Sciatic nerve (tissue), 2 donors: ENCODE results near the gene HOXB6. TPM values are rescaled to one million over a fixed set of nuclear protein-coding genes. Genes with fewer than 3 reads are reported as not detected.
A peak's percentile ranks its signal among the peaks of the same experiment; 100 is the strongest.

Experiments used
- ATAC-seq: fragments of 200-7000 bp; cut with Tn5 transposase; one replicate; pipeline ENCODE4 v1.9.1; 2020; ENCODE audit warnings: mild to moderate bottlenecking, moderate library complexity
- DNase-seq: peaks from one replicate; pipeline ENCODE4 v3.0.0-alpha.2; 2020; ENCODE audit warnings: low spot score
- intact Hi-C: fragments of 100-400 bp; cut with DNase I; formaldehyde crosslinking; loops from one replicate; pipeline ENCODE4 v1.14.2; 2022
- total RNA-seq: library from RNA; stranded (reverse); fragmentation: NEBNext Ultra II Directional; extraction: Animal tissue kit (Norgen Biotek cat#: 25700); gene quantifications from one replicate; pipeline ENCODE4 v1.2.1, GENCODE V29; 2021
- donor health status: DM: no; HTN: no; CAD: no.
- donor health status: DM: no; HTN: no; CAD: no.

HOXB6 gene
- total RNA-seq, 1 donor from 2014 or later: 6.3 TPM

GRCh38 chr17:48564188-48565021 lies 40.4 kb downstream of the HOXB6 start:
- DNase-seq (no peak), ATAC-seq (peak; percentile 55)
- intact Hi-C loops: no loop called here

GRCh38 chr17:48563867-48564187 lies 41.0 kb downstream of the HOXB6 start:
- no peak for DNase-seq
- no peak for ATAC-seq
- intact Hi-C loops: no loop called here

GRCh38 chr17:48563385-48563838 lies 41.4 kb downstream of the HOXB6 start:
- no peak for ATAC-seq
- intact Hi-C loops: no loop called here
- no peak for DNase-seq

GRCh38 chr17:48562934-48563333 lies 41.9 kb downstream of the HOXB6 start:
- ATAC-seq (no peak), DNase-seq (no peak)
- intact Hi-C loops: no loop called here

GRCh38 chr17:48561884-48562810 lies 42.6 kb downstream of the HOXB6 start:
- ATAC-seq (no peak), DNase-seq (no peak)
- intact Hi-C loops: no loop called here

- ATAC-seq (no peak), DNase-seq (no peak)
- intact Hi-C loops: no loop called here
These were observed 44.7 kb downstream of the HOXB6 start for GRCh38 chr17:48559840-48560817.

- DNase-seq (no peak), ATAC-seq (no peak)
- intact Hi-C loops: no loop called here
These were observed 45.5 kb downstream of the HOXB6 start for GRCh38 chr17:48559122-48559839.

GRCh38 chr17:48558831-48559121 lies 46.0 kb downstream of the HOXB6 start:
- ATAC-seq: no peak
- intact Hi-C loops: no loop called here

GRCh38 chr17:48558057-48558830 lies 46.5 kb downstream of the HOXB6 start:
- intact Hi-C loops: no loop called here
- DNase-seq (no peak), ATAC-seq (no peak)

More at GRCh38 chr17:48558831-48559121, 46.0 kb downstream of the HOXB6 start:
- DNase-seq: no peak

- intact Hi-C loops: no loop called here
These were observed 48.0 kb downstream of the HOXB6 start for GRCh38 chr17:48556576-48557401.

GRCh38 chr17:48556229-48556575 lies 48.6 kb downstream of the HOXB6 start:
- DNase-seq (no peak), ATAC-seq (no peak)
- intact Hi-C loops: no loop called here

More at GRCh38 chr17:48556576-48557401, 48.0 kb downstream of the HOXB6 start:
- no peak for ATAC-seq
- DNase-seq: no peak

GRCh38 chr17:48555258-48556228 lies 49.2 kb downstream of the HOXB6 start:
- intact Hi-C loops: loop anchor here (2.0 kb wide), 1 partner anchor 21 kb away; no protein-coding TSS in a partner anchor
- DNase-seq (no peak), ATAC-seq (peak; percentile 56)

GRCh38 chr17:48554412-48555257 lies 50.2 kb downstream of the HOXB6 start:
- ATAC-seq (no peak), DNase-seq (no peak)
- intact Hi-C loops: loop anchor here (2.0 kb wide), 1 partner anchor 22 kb away; no protein-coding TSS in a partner anchor

GRCh38 chr17:48553826-48554225 lies 51.0 kb downstream of the HOXB6 start:
- ATAC-seq (no peak), DNase-seq (no peak)
- intact Hi-C loops: loop anchor here (2.0 kb wide), 1 partner anchor 23 kb away; no protein-coding TSS in a partner anchor

GRCh38 chr17:48553190-48553547 lies 51.6 kb downstream of the HOXB6 start:
- intact Hi-C loops: no loop called here
- ATAC-seq (no peak), DNase-seq (no peak)
